ENCODE results near the gene TBC1D14.

GRCh38 chr4:7050481-7051143, 141.0 kb downstream of the TBC1D14 start:
- TF ChIP-seq CTCF (IDR thresholded peaks at IDR 0.05; ENCODE audit: low read depth, low read length) (no peak), EZH2phosphoT487 (IDR thresholded peaks at IDR 0.05; ENCODE audit: low read depth) (no peak)
